IMR-90 (cell line): ENCODE results near the gene RHOB.

Experiments used
- BHLHE40 ChIP-seq: fragments of 150-350 bp; IDR thresholded peaks from 2 replicates; pipeline ENCODE4 v1.6.1; 2016; ENCODE audit warnings: mild to moderate bottlenecking, low read depth, low read length
- CEBPB ChIP-seq: IDR thresholded peaks from 2 replicates; pipeline ENCODE4 v1.6.1; 2012; ENCODE audit warnings: low read depth, low read length, improper control_type of control experiment
- CHD1 ChIP-seq: IDR thresholded peaks from 2 replicates; pipeline ENCODE4 v1.6.1; 2012; ENCODE audit warnings: low read depth, low read length, improper control_type of control experiment
- POLR2A ChIP-seq: IDR thresholded peaks from 2 replicates; pipeline ENCODE4 v1.6.1; 2012; ENCODE audit warnings: mild to moderate bottlenecking, low read depth, low read length
- RCOR1 ChIP-seq: IDR thresholded peaks from 2 replicates; pipeline ENCODE4 v1.6.1; 2012; ENCODE audit warnings: mild to moderate bottlenecking, low read length, improper control_type of control experiment; ENCODE audit not compliant: insufficient replicate concordance
- SMC3 ChIP-seq: fragments of 150-350 bp; IDR thresholded peaks from 2 replicates; pipeline ENCODE4 v1.6.1; 2016; ENCODE audit warnings: low read depth, mild to moderate bottlenecking, antibody characterized with exemption, low read length, moderate library complexity
- TF ChIP-seq, protein P1 (sequence below): conservative IDR thresholded peaks from 2 replicates; pipeline ENCODE4 v1.5.1; 2012; ENCODE audit warnings: mild to moderate bottlenecking, low read depth, low read length, improper control_type of control experiment

DNA sequence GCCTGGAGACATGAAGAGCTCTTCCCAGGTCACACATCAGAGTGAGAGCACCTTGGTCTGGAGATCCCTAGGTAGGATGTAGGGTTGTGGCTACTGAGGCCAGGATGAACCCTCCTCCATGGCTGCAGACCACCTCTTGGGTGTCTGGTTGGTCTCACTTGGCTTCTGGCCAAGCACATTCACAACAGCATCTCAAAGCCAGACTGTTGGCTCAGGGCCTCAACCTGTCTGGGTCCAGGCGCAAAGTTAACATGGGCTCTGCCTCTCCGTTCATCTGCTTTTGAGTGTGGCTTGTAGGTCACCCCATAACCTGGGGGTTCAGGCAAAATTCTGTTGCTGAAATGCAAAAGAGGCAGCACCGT, 40.1 kb downstream of the RHOB start:
- TF ChIP-seq, protein P1, sequence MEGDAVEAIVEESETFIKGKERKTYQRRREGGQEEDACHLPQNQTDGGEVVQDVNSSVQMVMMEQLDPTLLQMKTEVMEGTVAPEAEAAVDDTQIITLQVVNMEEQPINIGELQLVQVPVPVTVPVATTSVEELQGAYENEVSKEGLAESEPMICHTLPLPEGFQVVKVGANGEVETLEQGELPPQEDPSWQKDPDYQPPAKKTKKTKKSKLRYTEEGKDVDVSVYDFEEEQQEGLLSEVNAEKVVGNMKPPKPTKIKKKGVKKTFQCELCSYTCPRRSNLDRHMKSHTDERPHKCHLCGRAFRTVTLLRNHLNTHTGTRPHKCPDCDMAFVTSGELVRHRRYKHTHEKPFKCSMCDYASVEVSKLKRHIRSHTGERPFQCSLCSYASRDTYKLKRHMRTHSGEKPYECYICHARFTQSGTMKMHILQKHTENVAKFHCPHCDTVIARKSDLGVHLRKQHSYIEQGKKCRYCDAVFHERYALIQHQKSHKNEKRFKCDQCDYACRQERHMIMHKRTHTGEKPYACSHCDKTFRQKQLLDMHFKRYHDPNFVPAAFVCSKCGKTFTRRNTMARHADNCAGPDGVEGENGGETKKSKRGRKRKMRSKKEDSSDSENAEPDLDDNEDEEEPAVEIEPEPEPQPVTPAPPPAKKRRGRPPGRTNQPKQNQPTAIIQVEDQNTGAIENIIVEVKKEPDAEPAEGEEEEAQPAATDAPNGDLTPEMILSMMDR, result no peak
- TF ChIP-seq POLR2A (no peak), CEBPB (no peak), SMC3 (no peak), BHLHE40 (no peak), CHD1 (no peak), RCOR1 (no peak)
